GM23338 (cell line): ENCODE measurements around the gene MAP1LC3B2. TPM values are rescaled to one million over a fixed set of nuclear protein-coding genes. Genes with fewer than 3 reads are reported as not detected.

Experiments used
- ATAC-seq: fragments of 200-7000 bp; cut with Tn5 transposase; 3 replicates; pipeline ENCODE4 v1.9.1; 2020
- DNase-seq: peaks from one replicate; pipeline ENCODE4 v3.0.0-alpha.2; 2015; ENCODE audit warnings: low spot score
- H2AFZ ChIP-seq: fragments of 200-600 bp; sonication (generic); 2 replicates; pipeline ENCODE4 v1.8.0; 2016; ENCODE audit warnings: antibody characterized with exemption, mild to moderate bottlenecking, moderate library complexity
- H3F3A ChIP-seq: fragments of 200-600 bp; sonication (generic); replicated peaks from 2 replicates; pipeline ENCODE4 v1.8.0; 2017; ENCODE audit warnings: antibody characterized with exemption, mixed run types, low read depth
- H3K27ac ChIP-seq: fragments of 200-600 bp; sonication (generic); 2 replicates; pipeline ENCODE4 v1.6.1; 2016; ENCODE audit warnings: low read depth
- H3K27me3 ChIP-seq: fragments of 200-600 bp; sonication (generic); 2 replicates; pipeline ENCODE4 v1.8.0; 2016; ENCODE audit warnings: mild to moderate bottlenecking, mixed run types, moderate library complexity; ENCODE audit not compliant: insufficient read depth
- H3K36me3 ChIP-seq: fragments of 200-600 bp; sonication (generic); 2 replicates; pipeline ENCODE4 v1.8.0; 2016; ENCODE audit warnings: mild to moderate bottlenecking; ENCODE audit not compliant: insufficient read depth
- H3K4me1 ChIP-seq: fragments of 200-600 bp; sonication (generic); 2 replicates; pipeline ENCODE4 v1.8.0; 2016; ENCODE audit warnings: mild to moderate bottlenecking, moderate library complexity; ENCODE audit not compliant: insufficient read depth
- H3K4me2 ChIP-seq: fragments of 200-600 bp; sonication (generic); 2 replicates; pipeline ENCODE4 v1.7.1; 2017; ENCODE audit warnings: mixed run types
- H3K4me3 ChIP-seq: fragments of 200-600 bp; sonication (generic); 2 replicates; pipeline ENCODE4 v1.6.1; 2016; ENCODE audit warnings: mixed run types
- H3K79me2 ChIP-seq: fragments of 200-600 bp; sonication (generic); replicated peaks from 2 replicates; pipeline ENCODE4 v1.8.0; 2017; ENCODE audit warnings: mild to moderate bottlenecking; ENCODE audit not compliant: insufficient read depth
- H3K9me2 ChIP-seq: fragments of 200-600 bp; sonication (generic); 2 replicates; pipeline ENCODE4 v1.8.0; 2017; ENCODE audit not compliant: insufficient read depth
- H4K20me1 ChIP-seq: fragments of 200-600 bp; sonication (generic); replicated peaks from 2 replicates; pipeline ENCODE4 v1.8.0; 2017; ENCODE audit warnings: mild to moderate bottlenecking; ENCODE audit not compliant: insufficient read depth
- H3K27ac Mint-ChIP-seq: 2 replicates; pipeline ENCODE4 v1.8.0; 2020; ENCODE audit warnings: inconsistent platforms, mild to moderate bottlenecking, moderate library complexity, mixed read lengths
- H3K27me3 Mint-ChIP-seq: 3 replicates; pipeline ENCODE4 v1.8.0; 2022; ENCODE audit warnings: low read depth, mild to moderate bottlenecking, moderate library complexity, mixed read lengths, inconsistent platforms; ENCODE audit not compliant: insufficient read depth, poor library complexity
- H3K36me3 Mint-ChIP-seq: 3 replicates; pipeline ENCODE4 v1.8.0; 2021; ENCODE audit warnings: low read depth, mild to moderate bottlenecking, inconsistent platforms, moderate library complexity, mixed read lengths
- H3K4me1 Mint-ChIP-seq: 3 replicates; pipeline ENCODE4 v1.8.0; 2020; ENCODE audit warnings: mild to moderate bottlenecking, inconsistent platforms, mixed read lengths
- H3K4me3 Mint-ChIP-seq: 3 replicates; pipeline ENCODE4 v1.8.0; 2021; ENCODE audit warnings: moderate library complexity, mild to moderate bottlenecking, inconsistent platforms, mixed read lengths
- H3K9me3 Mint-ChIP-seq: 3 replicates; pipeline ENCODE4 v1.8.0; 2020; ENCODE audit warnings: moderate library complexity, mild to moderate bottlenecking, inconsistent platforms, mixed read lengths
- ETS1 ChIP-seq: IDR thresholded peaks from 2 replicates; pipeline ENCODE4 v1.6.1; 2016; ENCODE audit warnings: antibody characterized with exemption
- EZH2phosphoT487 ChIP-seq: fragments of 200-600 bp; sonication (generic); IDR thresholded peaks from one replicate; pipeline ENCODE4 v1.8.1; 2018; ENCODE audit warnings: antibody characterized with exemption; ENCODE audit not compliant: unreplicated experiment
- JUNB ChIP-seq: IDR thresholded peaks from one replicate; pipeline ENCODE4 v1.6.1; 2016; ENCODE audit warnings: antibody characterized with exemption; ENCODE audit not compliant: unreplicated experiment
- POLR2AphosphoS5 ChIP-seq: IDR thresholded peaks from 2 replicates; pipeline ENCODE4 v1.6.1; 2016; ENCODE audit warnings: antibody characterized with exemption, low read depth
- REST ChIP-seq: IDR thresholded peaks from one replicate; pipeline ENCODE4 v1.6.1; 2018; ENCODE audit warnings: antibody characterized with exemption; ENCODE audit not compliant: unreplicated experiment
- ZNF114 ChIP-seq: fragments of 250-450 bp; sonication (Bioruptor Pico); IDR thresholded peaks from 2 replicates; pipeline ENCODE4 v1.5.0; 2020; ENCODE audit warnings: mild to moderate bottlenecking, moderate library complexity
- ZNF462 ChIP-seq: fragments of 250-450 bp; sonication (Bioruptor Pico); IDR thresholded peaks from 2 replicates; pipeline ENCODE4 v1.5.0; 2020; ENCODE audit warnings: mild to moderate bottlenecking, moderate library complexity
- polyA plus RNA-seq: library from polyadenylated mRNA; unstranded; fragments of >200 nt; fragmentation: Nextera tagmentation; extraction: Ambion mirVana; gene quantifications from 2 replicates; pipeline ENCODE4 v1.2.1, GENCODE V29; 2016
- total RNA-seq: library from RNA; depleted of rRNA; stranded (reverse); fragments of >200 nt; shearing (Covaris generic); gene quantifications from 2 replicates; pipeline ENCODE4 v1.2.3, GENCODE V29; 2014

The MAP1LC3B2 gene
- total and polyA plus RNA-seq, 2 experiments from 2014 or later: 1.3 to 6.7 TPM

- no peak for TF ChIP-seq EZH2phosphoT487
- TF ChIP-seq JUNB: no peak
- TF ChIP-seq ZNF114 (CRISPR knock-in tag): no peak
- TF ChIP-seq ETS1: no peak
- no peak for TF ChIP-seq REST
- no peak for TF ChIP-seq POLR2AphosphoS5
- no peak for TF ChIP-seq ZNF462 (CRISPR knock-in tag)
- Mint-ChIP-seq H3K27me3 (peaks cover 11% of the 10 kb centered on the region), H3K4me3 (no peak overlapping the region), H3K4me1 (peaks cover 20% of the 10 kb centered on the region), H3K9me3 (no peaks in the 10 kb centered on the region), H3K27ac (no peak overlapping the region), H3K36me3 (no peaks in the 10 kb centered on the region)
- Histone ChIP-seq H3K79me2 (no peaks in the 10 kb centered on the region), H2AFZ (no peak overlapping the region), H3F3A (no peaks in the 10 kb centered on the region), H4K20me1 (no peaks in the 10 kb centered on the region), H3K4me1 (0 out of 2 replicates have a peak, but pooled peaks cover 10% of the 10 kb centered on the region), H3K36me3 (no peaks in the 10 kb centered on the region), H3K9me2 (no peaks in the 10 kb centered on the region), H3K4me3 (no peak overlapping the region), H3K4me2 (no peak overlapping the region), H3K27ac (no peak overlapping the region), H3K27me3 (peaks cover 6% of the 10 kb centered on the region; the same call in 1 of the 2 replicates)
- no peak for ATAC-seq
- no peak for DNase-seq
Measured at GRCh38 chr12:116513944-116514343, 45.2 kb upstream of the MAP1LC3B2 start.
